HG03439 (cell line): ENCODE measurements around the gene KLHL26.
A peak's percentile ranks its signal among the peaks of the same experiment; 100 is the strongest.
"Not testable (repeated sequence)": the region's sequence is repeated elsewhere in the genome, so short reads cannot be mapped to it uniquely, and the experiment has no call there.

Experiments used
- ATAC-seq: cut with Tn5 transposase; IDR thresholded peaks from one replicate; pipeline ENCODE4 v1.9.1; 2021; ENCODE audit warnings: mild to moderate bottlenecking, moderate library complexity; ENCODE audit not compliant: unreplicated experiment

The KLHL26 gene

GRCh38 chr19:18636969-18637629, at the start of gene KLHL26:
KLHL26 (plus strand) TSS chr19:18637028; CDS start chr19:18637055, 27 bp downstream.
- ATAC-seq = no peak

- no peak for ATAC-seq
These were observed 49.3 kb upstream of the KLHL26 start for GRCh38 chr19:18587561-18587960.

- ATAC-seq = peak; percentile 4
These were observed 48.7 kb upstream of the KLHL26 start for GRCh38 chr19:18587962-18588610.

GRCh38 chr19:18588611-18589379, 48.0 kb upstream of the KLHL26 start, which contains the start of gene REX1BD:
REX1BD (plus strand) TSS chr19:18588798; CDS start chr19:18588802, 4 bp downstream.
- peak; percentile 73 for ATAC-seq

- peak; percentile 27 for ATAC-seq
These were observed 47.2 kb upstream of the KLHL26 start for GRCh38 chr19:18589380-18590272.

- no peak for ATAC-seq
These were observed 46.3 kb upstream of the KLHL26 start for GRCh38 chr19:18590273-18591272.

- ATAC-seq = no peak
These were observed 45.0 kb upstream of the KLHL26 start for GRCh38 chr19:18591735-18592385.

- ATAC-seq = not testable (repeated sequence)
These were observed 44.1 kb upstream of the KLHL26 start for GRCh38 chr19:18592732-18593131.

GRCh38 chr19:18593367-18594095, 43.3 kb upstream of the KLHL26 start:
- ATAC-seq = no peak

- ATAC-seq = peak; percentile 50
These were observed 42.6 kb upstream of the KLHL26 start for GRCh38 chr19:18594096-18594823.

GRCh38 chr19:18594824-18595373, 41.9 kb upstream of the KLHL26 start:
- no peak for ATAC-seq

- no peak for ATAC-seq
These were observed 41.4 kb upstream of the KLHL26 start for GRCh38 chr19:18595475-18595874.

GRCh38 chr19:18596752-18597157, 40.1 kb upstream of the KLHL26 start:
- ATAC-seq = no peak

GRCh38 chr19:18597809-18598660, 38.8 kb upstream of the KLHL26 start:
- ATAC-seq = no peak

GRCh38 chr19:18599485-18599884, 37.3 kb upstream of the KLHL26 start:
- no peak for ATAC-seq

- ATAC-seq = not testable (repeated sequence)
These were observed 36.0 kb upstream of the KLHL26 start for GRCh38 chr19:18600692-18601397.
